ENCODE measurements around the gene RDX.
A peak's percentile ranks its signal among the peaks of the same experiment; 100 is the strongest.
"Not testable (repeated sequence)": the region's sequence is repeated elsewhere in the genome, so short reads cannot be mapped to it uniquely, and the experiment has no call there.

The RDX gene

GRCh38 chr11:110296226-110297075 is at the start of gene RDX:
Gene RDX, minus strand, starts transcription at chr11:110296614. Its CDS starts 16,922 bp downstream, at chr11:110279692.
- peak; percentile 53 for DNase-seq (ENCODE audit: low read depth)

- no peak for DNase-seq (ENCODE audit: low read depth)
These were observed 49.3 kb upstream of the RDX start for GRCh38 chr11:110345743-110346142.

DNA sequence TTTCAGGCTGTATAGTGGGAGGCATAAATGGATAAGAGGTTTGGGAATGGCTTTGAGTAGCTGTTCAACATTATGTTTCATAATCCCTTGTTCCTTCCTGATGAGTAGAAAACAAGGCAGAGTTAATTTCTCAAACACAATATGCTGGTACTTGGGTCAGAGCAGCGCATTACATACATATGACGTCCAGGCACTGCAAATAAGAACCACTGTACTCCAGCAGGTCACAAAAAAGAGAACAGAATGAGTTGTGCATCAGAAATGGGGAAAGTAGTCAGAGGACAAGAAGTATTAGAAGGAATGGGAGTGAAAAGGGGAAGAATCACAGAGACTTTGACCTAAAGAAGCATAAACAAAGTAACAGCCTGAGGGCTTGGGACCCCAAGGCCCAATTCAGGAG is 44.0 kb upstream of the RDX start:
- DNase-seq (ENCODE audit: low read depth) = no peak

DNA sequence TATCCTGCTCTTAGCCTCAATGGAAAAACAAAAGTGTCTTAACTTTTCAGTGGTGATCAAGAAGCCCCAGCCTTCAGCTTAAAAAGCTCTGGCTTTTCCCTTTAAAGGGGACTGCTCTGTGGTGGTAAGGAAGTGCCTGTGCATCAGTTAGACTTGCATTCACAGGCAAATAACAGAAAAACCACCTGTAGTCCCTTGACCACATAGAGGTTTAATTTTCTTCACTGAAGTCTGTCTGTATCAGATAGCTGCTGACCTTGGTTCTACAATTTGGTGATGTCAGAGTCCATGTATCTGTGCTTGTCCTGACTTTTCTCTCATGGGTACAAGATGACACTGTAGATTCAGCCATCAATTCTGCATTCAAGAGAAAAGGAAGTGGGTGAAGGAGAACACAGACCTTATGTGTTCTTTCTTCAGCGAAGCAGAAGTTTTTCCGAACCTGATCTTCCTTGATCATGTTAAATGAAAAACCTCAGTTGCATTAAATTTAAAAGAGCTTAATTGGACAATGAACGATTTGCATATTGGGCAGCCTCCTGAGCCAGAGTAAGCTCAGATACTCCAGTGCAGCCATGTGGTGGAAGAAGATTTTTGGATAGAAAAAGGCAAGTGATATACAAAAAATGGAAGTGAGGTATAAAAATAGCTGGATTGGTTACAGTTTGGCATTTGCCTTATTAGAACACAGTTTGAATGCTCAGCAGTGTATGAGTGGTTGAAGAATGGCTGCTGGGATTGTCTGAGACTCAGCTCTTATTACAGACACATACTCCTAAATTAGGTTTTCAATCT is 43.2 kb upstream of the RDX start:
- no peak for DNase-seq (ENCODE audit: low read depth)

- no peak for DNase-seq (ENCODE audit: low read depth)
These were observed 42.3 kb upstream of the RDX start for GRCh38 chr11:110338684-110339083.

DNA sequence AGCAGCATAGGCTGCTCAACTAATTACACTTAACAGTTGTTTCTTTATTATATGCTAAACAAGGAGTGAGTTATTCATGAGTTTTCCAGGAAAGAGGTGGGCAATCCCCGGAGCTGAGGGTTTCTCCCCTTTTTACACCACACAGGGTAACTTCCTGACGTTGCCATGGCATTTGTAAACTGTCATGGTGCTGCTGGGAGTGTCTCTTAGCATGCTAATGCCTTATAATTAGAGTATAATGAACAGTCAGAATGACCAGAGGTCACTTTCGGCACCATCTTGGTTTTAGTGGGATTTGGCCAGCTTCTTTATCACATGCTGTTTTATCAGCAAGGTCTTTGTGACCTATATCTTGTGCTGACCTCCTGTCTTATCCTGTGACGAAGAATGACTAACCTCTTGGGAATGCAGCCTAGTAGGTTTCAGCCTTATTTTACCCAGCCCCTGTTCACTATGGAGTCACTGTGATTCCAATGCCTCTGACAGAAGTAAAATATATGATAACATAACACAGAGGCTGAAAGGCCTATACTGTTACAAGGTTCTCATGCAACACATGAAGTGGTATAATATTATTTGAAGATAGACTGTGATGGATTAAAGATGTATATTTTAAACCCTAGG is 41.3 kb upstream of the RDX start:
- peak; percentile 65 for DNase-seq (ENCODE audit: low read depth)

DNA sequence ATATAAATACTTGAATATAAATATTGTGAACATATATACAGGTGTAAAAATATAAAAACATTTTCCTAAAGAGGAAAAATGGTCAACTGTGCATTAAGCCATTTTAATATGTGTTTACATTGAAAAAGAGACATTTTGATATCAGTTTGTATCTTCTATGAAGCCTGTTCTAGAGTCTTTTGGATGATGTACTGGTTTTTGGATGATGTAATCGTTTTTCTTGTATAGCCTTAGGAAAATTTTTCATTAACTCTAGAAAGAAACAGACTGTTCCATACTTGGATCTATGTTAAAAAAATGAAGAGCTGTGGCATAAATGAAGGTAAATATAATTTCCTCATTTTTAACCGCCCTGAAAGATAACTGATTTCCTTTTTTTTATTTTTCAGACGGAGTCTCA is 39.6 kb upstream of the RDX start:
- no peak for DNase-seq (ENCODE audit: low read depth)

DNA sequence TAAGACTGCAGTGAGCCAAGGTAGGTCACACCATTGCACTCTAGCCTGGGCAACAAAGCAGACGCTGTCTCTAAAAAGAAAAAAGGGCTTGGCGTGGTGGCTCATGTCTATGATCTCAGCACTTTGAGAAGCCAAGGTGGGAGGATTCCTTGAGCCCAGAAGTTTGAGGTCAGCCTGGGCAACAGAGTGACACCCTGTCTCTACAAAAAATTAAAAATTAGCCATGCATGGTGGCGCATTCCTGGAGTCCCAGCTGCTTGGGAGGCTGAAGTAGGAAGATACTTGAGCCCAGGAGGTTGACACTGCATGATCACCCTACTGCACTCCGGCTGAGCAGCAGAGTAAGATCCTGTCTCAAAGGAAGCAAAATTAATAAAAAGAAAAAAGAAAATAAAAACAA is 38.9 kb upstream of the RDX start:
- DNase-seq (ENCODE audit: low read depth) = no peak

GRCh38 chr11:110331626-110332025 is 35.2 kb upstream of the RDX start:
- DNase-seq (ENCODE audit: low read depth) = peak; percentile 31

- no peak for DNase-seq (ENCODE audit: low read depth)
These were observed 33.0 kb upstream of the RDX start for GRCh38 chr11:110329445-110329844.

DNA sequence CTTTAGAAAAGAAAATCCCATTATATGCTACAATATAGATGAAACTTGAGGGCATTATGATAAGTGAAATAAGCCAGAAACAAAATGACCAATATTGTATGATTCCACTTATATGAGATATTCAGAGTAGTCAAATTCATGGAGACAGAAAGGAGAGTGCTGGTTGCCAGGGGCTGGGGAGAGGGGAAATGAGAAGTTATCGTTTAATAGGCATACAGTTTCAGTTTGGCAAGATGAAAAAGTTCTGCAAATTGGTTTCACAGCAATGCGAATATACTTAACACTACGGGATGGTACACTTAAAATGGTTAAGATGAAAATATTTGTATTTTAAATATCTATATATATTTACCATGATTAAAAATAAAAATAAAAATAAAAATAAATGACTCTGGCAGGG is 31.1 kb upstream of the RDX start:
- DNase-seq (ENCODE audit: low read depth) = no peak

DNA sequence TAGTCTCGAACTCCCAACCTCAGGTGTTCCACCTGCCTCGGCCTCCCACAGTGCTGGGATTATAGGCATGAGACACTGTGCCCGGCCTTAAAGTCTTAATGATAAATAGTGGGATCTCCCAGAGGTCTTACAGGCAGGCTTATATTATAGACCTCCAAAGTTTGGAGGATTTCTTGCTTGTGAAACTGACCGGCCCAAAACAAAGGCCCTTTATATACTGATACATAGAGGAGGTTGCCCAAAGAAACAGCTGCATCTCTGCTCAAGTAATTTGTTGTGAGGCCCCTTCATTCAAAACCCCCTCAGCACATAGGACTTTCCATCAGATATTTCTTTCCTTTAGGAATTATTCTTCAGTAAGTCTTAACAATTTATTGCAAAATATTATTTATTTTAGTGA is 27.4 kb upstream of the RDX start:
- DNase-seq (ENCODE audit: low read depth) = no peak

DNA sequence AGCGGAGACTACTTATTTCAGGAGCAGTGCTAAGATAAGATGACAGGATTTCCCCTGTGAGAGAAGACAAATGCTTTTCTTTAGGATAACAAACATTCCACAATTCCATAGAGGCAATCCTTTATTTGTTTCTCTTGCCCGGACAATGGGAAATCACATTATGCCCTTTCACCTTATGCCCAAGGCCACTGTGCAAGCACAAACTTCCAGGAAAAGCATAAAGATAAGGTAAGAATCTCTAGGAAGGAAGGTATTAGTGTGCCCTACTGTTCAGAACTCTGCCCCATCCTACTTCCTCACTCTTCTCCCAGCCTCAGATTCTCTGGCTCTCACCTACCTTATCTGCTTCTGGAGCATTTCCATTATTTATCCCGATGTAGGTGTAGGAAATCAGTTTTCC is 23.1 kb upstream of the RDX start:
- DNase-seq (ENCODE audit: low read depth) = no peak

- DNase-seq (ENCODE audit: low read depth) = no peak
These were observed 22.4 kb upstream of the RDX start for GRCh38 chr11:110318638-110319404.

- DNase-seq (ENCODE audit: low read depth) = peak; percentile 58
These were observed 21.1 kb upstream of the RDX start for GRCh38 chr11:110317516-110317932.

- no peak for DNase-seq (ENCODE audit: low read depth)
These were observed 18.1 kb upstream of the RDX start for GRCh38 chr11:110314366-110315095.

- DNase-seq (ENCODE audit: low read depth) = no peak
These were observed 16.3 kb upstream of the RDX start for GRCh38 chr11:110312670-110313069.

GRCh38 chr11:110311783-110312579 is 15.6 kb upstream of the RDX start:
- DNase-seq (ENCODE audit: low read depth) = peak; percentile 72

GRCh38 chr11:110308071-110308470 is 11.7 kb upstream of the RDX start:
- no peak for DNase-seq (ENCODE audit: low read depth)

DNA sequence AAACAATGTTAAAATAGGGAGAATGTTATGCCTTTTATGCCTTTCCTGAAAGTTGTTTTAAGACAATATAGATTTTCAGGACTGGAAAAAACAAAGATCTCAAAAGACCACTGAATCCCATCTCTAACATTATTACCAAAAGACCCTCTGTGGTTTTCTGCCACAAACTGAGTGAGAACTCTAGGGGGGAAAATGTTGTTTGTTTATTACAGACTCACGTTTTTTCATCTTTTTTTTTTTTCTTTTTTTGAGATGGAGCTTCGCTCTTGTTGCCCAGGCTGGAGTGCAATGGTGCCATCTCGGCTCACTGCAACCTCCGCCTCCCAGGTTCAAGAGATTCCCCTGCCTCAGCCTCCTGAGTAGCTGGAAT is 9.6 kb upstream of the RDX start:
- not testable (repeated sequence) for DNase-seq (ENCODE audit: low read depth)

All from amniotic epithelial cell (primary cell).